ENCODE results near the gene NPIPB5.
"Not testable (repeated sequence)": the region's sequence is repeated elsewhere in the genome, so short reads cannot be mapped to it uniquely, and the experiment has no call there.

GRCh38 chr16:22468846-22469245 is 41.8 kb upstream of the NPIPB5 start:
- not testable (repeated sequence) for TF ChIP-seq POLR2A, CTCF, EP300 (IDR thresholded peaks at IDR 0.05)
